ENCODE data around the gene PHLDB1. TPM values are rescaled to one million over a fixed set of nuclear protein-coding genes. Genes with fewer than 3 reads are reported as not detected.

The PHLDB1 gene
- total and polyA plus RNA-seq, 7 donors = 12.6 to 45.8 (median 27.7) TPM

- Histone ChIP-seq H3K36me3 (ENCODE audit: insufficient read depth in 1 of 2, low read depth in 1 of 2) (peaks cover 0 to 57% of the 10 kb centered on the region in 2 donors), H3K4me3 (no peak overlapping the region), H3K27me3 (ENCODE audit: insufficient read depth in 3 of 3, low read length in 2 of 3) (no peaks in the 10 kb centered on the region), H3K4me1 (peaks cover 35% of the 10 kb centered on the region), H3K27ac (peak overlapping the region; percentile 15), H3K9me3 (no peaks in the 10 kb centered on the region)
- peak; percentile 29 to 49 (median 36) for ATAC-seq
- WGBS, 3 donors = 62 to 74% (median 62%) methylated on average over 5 of the region's 5 CpGs
- intact Hi-C loops (cut with DNase I) = loop anchor here in 1 of 2 donors (5.0 kb wide), 1 partner anchor 33 kb away; the partner anchor contains the start of gene PHLDB1
- peak; percentile 44 for TF ChIP-seq CTCF (IDR thresholded peaks at IDR 0.05)
- no peak for DNase-seq
Observed at GRCh38 chr11:118640332-118641154, 33.1 kb downstream of the PHLDB1 start.

- WGBS, 3 donors = 86 to 92% (median 86%) methylated on average over 11 of the region's 11 CpGs
- Histone ChIP-seq H3K36me3 (ENCODE audit: insufficient read depth in 1 of 2, low read depth in 1 of 2) (peaks cover 0 to 56% of the 10 kb centered on the region in 2 donors), H3K9me3 (no peaks in the 10 kb centered on the region), H3K4me1 (peaks cover 35% of the 10 kb centered on the region), H3K4me3 (no peak overlapping the region), H3K27me3 (ENCODE audit: insufficient read depth in 3 of 3, low read length in 2 of 3) (no peaks in the 10 kb centered on the region), H3K27ac (peak overlapping the region; percentile 58)
- ATAC-seq (no peak), DNase-seq (no peak)
- no peak for TF ChIP-seq CTCF (IDR thresholded peaks at IDR 0.05)
- intact Hi-C loops (cut with DNase I) = loop anchor here in 1 of 2 donors (5.0 kb wide), 1 partner anchor 34 kb away; the partner anchor contains the start of gene PHLDB1
Observed at GRCh38 chr11:118641397-118642019, 34.1 kb downstream of the PHLDB1 start.

GRCh38 chr11:118643142-118643994 lies 36.0 kb downstream of the PHLDB1 start:
- Histone ChIP-seq H3K9me3 (no peaks in the 10 kb centered on the region), H3K4me1 (peaks cover 35% of the 10 kb centered on the region), H3K27me3 (ENCODE audit: insufficient read depth in 3 of 3, low read length in 2 of 3) (no peaks in the 10 kb centered on the region), H3K27ac (peak overlapping the region; percentile 58), H3K36me3 (ENCODE audit: insufficient read depth in 1 of 2, low read depth in 1 of 2) (peaks cover 0 to 63% of the 10 kb centered on the region in 2 donors), H3K4me3 (no peak overlapping the region)
- ATAC-seq = peak; percentile 85 to 94 (median 93)
- intact Hi-C loops (cut with DNase I) = loop anchor here in 1 of 2 donors (5.0 kb wide), 1 partner anchor 36 kb away; the partner anchor contains the start of gene PHLDB1
- 39 to 46% (median 40%) methylated on average over 9 to 11 of the region's 11 CpGs for WGBS, 3 donors
- DNase-seq = peak; percentile 60 to 91
- TF ChIP-seq CTCF (IDR thresholded peaks at IDR 0.05) = no peak

GRCh38 chr11:118643995-118644345 lies 36.6 kb downstream of the PHLDB1 start:
- no peaks in the 10 kb centered on the region for H3K9me3 ChIP-seq
- H3K4me3 ChIP-seq = no peak overlapping the region
- no peak for TF ChIP-seq CTCF (IDR thresholded peaks at IDR 0.05)
- intact Hi-C loops (cut with DNase I) = loop anchor here in 1 of 2 donors (5.0 kb wide), 1 partner anchor 37 kb away; the partner anchor contains the start of gene PHLDB1
- peaks cover 35% of the 10 kb centered on the region for H3K4me1 ChIP-seq
- DNase-seq (no peak), ATAC-seq (peak in 3 of 4 donors; percentile 23 to 41 (median 29))
- 34 to 53% (median 35%) methylated on average over 7 of the region's 7 CpGs for WGBS, 3 donors
- peaks cover 0 to 63% of the 10 kb centered on the region in 2 donors for H3K36me3 ChIP-seq (ENCODE audit: insufficient read depth in 1 of 2, low read depth in 1 of 2)
- peak overlapping the region; percentile 58 for H3K27ac ChIP-seq
- no peaks in the 10 kb centered on the region for H3K27me3 ChIP-seq (ENCODE audit: insufficient read depth in 3 of 3, low read length in 2 of 3)
